Caco-2 (cell line): ENCODE data around the gene CCDC178. TPM values are rescaled to one million over a fixed set of nuclear protein-coding genes. Genes with fewer than 3 reads are reported as not detected.

Experiments used
- BruUV-seq: library from RNA; stranded (reverse); fragments of 400-500 nt; replicated peaks from 2 replicates; lab custom pipeline; 2021; lab: Mats Ljungman, UMichigan
- CTCF ChIA-PET: fragments of 300-600 bp; sonication (Branson Sonifier 250); formaldehyde crosslinking; loops from one replicate; lab custom pipeline; 2022; ENCODE audit warnings: antibody characterized with exemption; lab: Charles Lee
- POLR2A ChIA-PET: fragments of 300-600 bp; sonication (Branson Sonifier 250); formaldehyde crosslinking; loops from one replicate; lab custom pipeline; 2022; ENCODE audit warnings: antibody characterized with exemption; lab: Charles Lee
- DNase-seq, 2 experiments: peaks; one replicate each; pipeline versions ENCODE4 v3.0.0 to v3.0.0-alpha.2; 2020 to 2022
- H3K27me3 ChIP-seq: replicated peaks from 2 replicates; pipeline ENCODE4 v1.6.0; 2011; ENCODE audit warnings: low read length; ENCODE audit not compliant: control insufficient read depth, insufficient read depth
- H3K36me3 ChIP-seq: 2 replicates; pipeline ENCODE4 v1.5.1; 2011; ENCODE audit warnings: low read length; ENCODE audit not compliant: control insufficient read depth, insufficient read depth
- H3K4me1 ChIP-seq: fragments of 250-450 bp; sonication (Bioruptor Pico); 2 replicates; pipeline ENCODE4 v1.5.1; 2020; ENCODE audit warnings: mild to moderate bottlenecking
- H3K4me3 ChIP-seq: 2 replicates; pipeline ENCODE4 v1.5.1; 2011; ENCODE audit warnings: low read depth, mild to moderate bottlenecking, control low read depth, low read length
- H3K9me3 ChIP-seq: fragments of 250-450 bp; sonication (Bioruptor Pico); 2 replicates; pipeline ENCODE4 v1.5.1; 2020; ENCODE audit warnings: mild to moderate bottlenecking, moderate library complexity
- H3K27ac Mint-ChIP-seq: one replicate; pipeline ENCODE4 v1.8.0; 2022; ENCODE audit warnings: mixed read lengths; ENCODE audit not compliant: unreplicated experiment
- H3K27me3 Mint-ChIP-seq: one replicate; pipeline ENCODE4 v1.8.0; 2022; ENCODE audit warnings: mixed read lengths; ENCODE audit not compliant: insufficient read depth, unreplicated experiment
- H3K36me3 Mint-ChIP-seq: one replicate; pipeline ENCODE4 v1.8.0; 2022; ENCODE audit warnings: mild to moderate bottlenecking, mixed read lengths; ENCODE audit not compliant: insufficient read depth, unreplicated experiment
- H3K4me1 Mint-ChIP-seq: one replicate; pipeline ENCODE4 v1.8.0; 2022; ENCODE audit warnings: low read depth, mixed read lengths; ENCODE audit not compliant: unreplicated experiment
- H3K4me3 Mint-ChIP-seq: one replicate; pipeline ENCODE4 v1.8.0; 2022; ENCODE audit warnings: mild to moderate bottlenecking, moderate library complexity, mixed read lengths; ENCODE audit not compliant: unreplicated experiment
- H3K9me3 Mint-ChIP-seq: one replicate; pipeline ENCODE4 v1.8.0; 2022; ENCODE audit warnings: mixed read lengths; ENCODE audit not compliant: unreplicated experiment
- CTCF ChIP-seq, 2 experiments: fragments of 200-600 bp in 1 of 2; IDR thresholded peaks; 1 replicate in 1 of 2; 2 replicates in 1 of 2; pipeline versions ENCODE4 v1.5.1 to v1.8.0; 2011 to 2022; ENCODE audit warnings: antibody characterized with exemption in 1 of 2, control low read depth in 1 of 2, inconsistent platforms in 1 of 2, low read depth in 1 of 2, low read length in 1 of 2, mild to moderate bottlenecking in 1 of 2, moderate library complexity in 1 of 2; ENCODE audit not compliant: insufficient read depth in 1 of 2, severe bottlenecking in 1 of 2, unreplicated experiment in 1 of 2
- intact Hi-C: fragments of 100-400 bp; cut with micrococcal nuclease; formaldehyde crosslinking; loops from one replicate; pipeline ENCODE4 v1.10.0; 2022; ENCODE audit not compliant: unreplicated experiment
- total RNA-seq: library from RNA; stranded (reverse); gene quantifications from 2 replicates; pipeline ENCODE4 v1.2.3, GENCODE V29; 2022

The CCDC178 gene
- total RNA-seq, 1 experiment from 2014 or later: not detected

GRCh38 chr18:33326975-33327374 is 113.5 kb downstream of the CCDC178 start:
- ChIA-PET POLR2A (no interaction called here), CTCF (no interaction called here)
- H3K4me3 Mint-ChIP-seq: no peak overlapping the region
- Histone ChIP-seq H3K9me3 (no peaks in the 10 kb centered on the region), H3K4me3 (no peak overlapping the region), H3K4me1 (no peaks in the 10 kb centered on the region), H3K36me3 (no peaks in the 10 kb centered on the region), H3K27me3 (no peaks in the 10 kb centered on the region)
- no peaks in the 10 kb centered on the region for H3K36me3 Mint-ChIP-seq
- H3K27me3 Mint-ChIP-seq: no peaks in the 10 kb centered on the region
- no peaks in the 10 kb centered on the region for H3K9me3 Mint-ChIP-seq
- no peak for TF ChIP-seq CTCF (IDR thresholded peaks at IDR 0.05; ENCODE audit: insufficient read depth in 1 of 2, low read depth in 1 of 2, low read length in 1 of 2, severe bottlenecking in 1 of 2, unreplicated experiment in 1 of 2)
- no peak overlapping the region for H3K27ac Mint-ChIP-seq
- intact Hi-C loops: no loop called here
- no TSS peak for BruUV-seq
- no peak for DNase-seq
- H3K4me1 Mint-ChIP-seq: no peaks in the 10 kb centered on the region

DNA sequence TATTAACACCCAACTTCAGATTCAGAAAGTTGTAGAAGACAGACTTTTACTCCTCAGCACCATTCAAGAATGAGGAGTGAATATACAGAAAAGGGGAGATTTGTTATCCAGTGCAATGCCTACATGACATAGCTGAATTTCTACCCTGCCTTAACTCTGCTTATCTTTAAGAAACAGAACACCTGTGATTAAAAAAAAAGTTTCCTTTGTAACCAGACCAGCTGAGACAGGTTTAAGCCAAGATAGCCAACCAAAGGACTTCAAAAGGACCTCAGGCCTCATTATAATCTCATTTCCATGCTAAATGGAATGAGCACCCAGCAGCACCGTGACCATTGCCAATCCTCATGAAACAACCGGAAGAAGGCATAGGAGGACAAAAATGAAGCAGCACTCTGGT is 122.9 kb downstream of the CCDC178 start:
- no peaks in the 10 kb centered on the region for H3K27me3 ChIP-seq
- no peaks in the 10 kb centered on the region for H3K9me3 ChIP-seq
- H3K4me3 ChIP-seq: no peak overlapping the region
- Mint-ChIP-seq H3K27me3 (no peaks in the 10 kb centered on the region), H3K4me1 (no peaks in the 10 kb centered on the region), H3K27ac (no peak overlapping the region), H3K36me3 (no peaks in the 10 kb centered on the region), H3K4me3 (no peak overlapping the region), H3K9me3 (no peaks in the 10 kb centered on the region)
- DNase-seq: no peak
- H3K36me3 ChIP-seq: no peaks in the 10 kb centered on the region
- intact Hi-C loops: no loop called here
- TF ChIP-seq CTCF (IDR thresholded peaks at IDR 0.05; ENCODE audit: insufficient read depth in 1 of 2, low read depth in 1 of 2, low read length in 1 of 2, severe bottlenecking in 1 of 2, unreplicated experiment in 1 of 2): no peak
- ChIA-PET CTCF (no interaction called here), POLR2A (no interaction called here)
- BruUV-seq: no TSS peak
- no peaks in the 10 kb centered on the region for H3K4me1 ChIP-seq

GRCh38 chr18:33316146-33316587 is 124.4 kb downstream of the CCDC178 start:
- no peaks in the 10 kb centered on the region for H3K4me1 Mint-ChIP-seq
- DNase-seq: no peak
- H3K4me3 Mint-ChIP-seq: no peak overlapping the region
- Histone ChIP-seq H3K36me3 (no peaks in the 10 kb centered on the region), H3K4me3 (no peak overlapping the region), H3K4me1 (no peaks in the 10 kb centered on the region), H3K27me3 (no peaks in the 10 kb centered on the region), H3K9me3 (no peaks in the 10 kb centered on the region)
- no peaks in the 10 kb centered on the region for H3K27me3 Mint-ChIP-seq
- CTCF ChIA-PET: no interaction called here
- no TSS peak for BruUV-seq
- POLR2A ChIA-PET: no interaction called here
- H3K9me3 Mint-ChIP-seq: no peaks in the 10 kb centered on the region
- intact Hi-C loops: no loop called here
- no peak for TF ChIP-seq CTCF (IDR thresholded peaks at IDR 0.05; ENCODE audit: insufficient read depth in 1 of 2, low read depth in 1 of 2, low read length in 1 of 2, severe bottlenecking in 1 of 2, unreplicated experiment in 1 of 2)
- no peak overlapping the region for H3K27ac Mint-ChIP-seq
- no peaks in the 10 kb centered on the region for H3K36me3 Mint-ChIP-seq
